ENCODE measurements around the gene KIF13A.
"Not testable (repeated sequence)": the region's sequence is repeated elsewhere in the genome, so short reads cannot be mapped to it uniquely, and the experiment has no call there.

Gene KIF13A

GRCh38 chr6:17817763-17818162 lies 169.7 kb downstream of the KIF13A start:
- H3K36me3 ChIP-seq (ENCODE audit: control insufficient read depth, insufficient read depth, low read length): peaks cover 49% of the 10 kb centered on the region
- H3K27me3 ChIP-seq (ENCODE audit: control insufficient read depth, insufficient read depth, low read length): no peaks in the 10 kb centered on the region
- H3K4me3 ChIP-seq (ENCODE audit: low read depth, low read length): no peak overlapping the region
- H3K4me1 ChIP-seq (ENCODE audit: control insufficient read depth, insufficient read depth, low read length): no peaks in the 10 kb centered on the region
- no peak overlapping the region for H3K27ac ChIP-seq (ENCODE audit: low read depth, low read length)
- H3K9ac ChIP-seq (ENCODE audit: low read depth, low read length): no peak overlapping the region
- H3K9me3 ChIP-seq (ENCODE audit: control insufficient read depth, insufficient read depth, low read length): no peaks in the 10 kb centered on the region

GRCh38 chr6:17816921-17817611 lies 170.4 kb downstream of the KIF13A start:
- Histone ChIP-seq H3K4me1 (ENCODE audit: control insufficient read depth, insufficient read depth, low read length) (no peaks in the 10 kb centered on the region), H3K36me3 (ENCODE audit: control insufficient read depth, insufficient read depth, low read length) (peaks cover 49% of the 10 kb centered on the region), H3K4me3 (ENCODE audit: low read depth, low read length) (no peak overlapping the region), H3K27me3 (ENCODE audit: control insufficient read depth, insufficient read depth, low read length) (no peaks in the 10 kb centered on the region), H3K9ac (ENCODE audit: low read depth, low read length) (no peak overlapping the region), H3K27ac (ENCODE audit: low read depth, low read length) (no peak overlapping the region), H3K9me3 (ENCODE audit: control insufficient read depth, insufficient read depth, low read length) (no peaks in the 10 kb centered on the region)

- Histone ChIP-seq H3K27ac (ENCODE audit: low read depth, low read length) (no peak overlapping the region), H3K9ac (ENCODE audit: low read depth, low read length) (no peak overlapping the region), H3K36me3 (ENCODE audit: control insufficient read depth, insufficient read depth, low read length) (peaks cover 43% of the 10 kb centered on the region), H3K27me3 (ENCODE audit: control insufficient read depth, insufficient read depth, low read length) (no peaks in the 10 kb centered on the region), H3K9me3 (ENCODE audit: control insufficient read depth, insufficient read depth, low read length) (no peaks in the 10 kb centered on the region), H3K4me3 (ENCODE audit: low read depth, low read length) (no peak overlapping the region), H3K4me1 (ENCODE audit: control insufficient read depth, insufficient read depth, low read length) (no peaks in the 10 kb centered on the region)
Observed at GRCh38 chr6:17813542-17813941, 173.9 kb downstream of the KIF13A start.

GRCh38 chr6:17812311-17812710 lies 175.1 kb downstream of the KIF13A start:
- Histone ChIP-seq H3K27ac (ENCODE audit: low read depth, low read length) (no peak overlapping the region), H3K4me3 (ENCODE audit: low read depth, low read length) (no peak overlapping the region), H3K4me1 (ENCODE audit: control insufficient read depth, insufficient read depth, low read length) (no peaks in the 10 kb centered on the region), H3K36me3 (ENCODE audit: control insufficient read depth, insufficient read depth, low read length) (peaks cover 43% of the 10 kb centered on the region), H3K9me3 (ENCODE audit: control insufficient read depth, insufficient read depth, low read length) (no peaks in the 10 kb centered on the region), H3K27me3 (ENCODE audit: control insufficient read depth, insufficient read depth, low read length) (no peaks in the 10 kb centered on the region), H3K9ac (ENCODE audit: low read depth, low read length) (no peak overlapping the region)

- H3K4me1 ChIP-seq (ENCODE audit: control insufficient read depth, insufficient read depth, low read length): no peaks in the 10 kb centered on the region
- H3K27me3 ChIP-seq (ENCODE audit: control insufficient read depth, insufficient read depth, low read length): no peaks in the 10 kb centered on the region
- no peak overlapping the region for H3K4me3 ChIP-seq (ENCODE audit: low read depth, low read length)
- H3K27ac ChIP-seq (ENCODE audit: low read depth, low read length): no peak overlapping the region
- H3K36me3 ChIP-seq (ENCODE audit: control insufficient read depth, insufficient read depth, low read length): peaks cover 42% of the 10 kb centered on the region
- H3K9me3 ChIP-seq (ENCODE audit: control insufficient read depth, insufficient read depth, low read length): no peaks in the 10 kb centered on the region
- no peak overlapping the region for H3K9ac ChIP-seq (ENCODE audit: low read depth, low read length)
Observed at GRCh38 chr6:17808609-17809008, 178.8 kb downstream of the KIF13A start.

GRCh38 chr6:17807431-17807830 lies 180.0 kb downstream of the KIF13A start:
- H3K27ac ChIP-seq (ENCODE audit: low read depth, low read length); H3K27me3 ChIP-seq (ENCODE audit: control insufficient read depth, insufficient read depth, low read length); H3K4me1 ChIP-seq (ENCODE audit: control insufficient read depth, insufficient read depth, low read length); H3K4me3 ChIP-seq (ENCODE audit: low read depth, low read length); H3K9me3 ChIP-seq (ENCODE audit: control insufficient read depth, insufficient read depth, low read length); H3K9ac ChIP-seq (ENCODE audit: low read depth, low read length): not testable (repeated sequence)
- H3K36me3 ChIP-seq (ENCODE audit: control insufficient read depth, insufficient read depth, low read length): peaks cover 42% of the 10 kb centered on the region

- no peak overlapping the region for H3K9ac ChIP-seq (ENCODE audit: low read depth, low read length)
- no peaks in the 10 kb centered on the region for H3K27me3 ChIP-seq (ENCODE audit: control insufficient read depth, insufficient read depth, low read length)
- H3K36me3 ChIP-seq (ENCODE audit: control insufficient read depth, insufficient read depth, low read length): peaks cover 66% of the 10 kb centered on the region
- no peaks in the 10 kb centered on the region for H3K9me3 ChIP-seq (ENCODE audit: control insufficient read depth, insufficient read depth, low read length)
- no peaks in the 10 kb centered on the region for H3K4me1 ChIP-seq (ENCODE audit: control insufficient read depth, insufficient read depth, low read length)
- H3K27ac ChIP-seq (ENCODE audit: low read depth, low read length): no peak overlapping the region
- H3K4me3 ChIP-seq (ENCODE audit: low read depth, low read length): no peak overlapping the region
Observed at GRCh38 chr6:17803409-17803808, 184.0 kb downstream of the KIF13A start.

GRCh38 chr6:17798477-17799154 lies 188.8 kb downstream of the KIF13A start:
- no peak overlapping the region for H3K4me3 ChIP-seq (ENCODE audit: low read depth, low read length)
- H3K36me3 ChIP-seq (ENCODE audit: control insufficient read depth, insufficient read depth, low read length): peaks cover 87% of the 10 kb centered on the region
- H3K27ac ChIP-seq (ENCODE audit: low read depth, low read length): no peak overlapping the region
- H3K4me1 ChIP-seq (ENCODE audit: control insufficient read depth, insufficient read depth, low read length): no peaks in the 10 kb centered on the region
- H3K9ac ChIP-seq (ENCODE audit: low read depth, low read length): no peak overlapping the region
- H3K9me3 ChIP-seq (ENCODE audit: control insufficient read depth, insufficient read depth, low read length): no peaks in the 10 kb centered on the region
- H3K27me3 ChIP-seq (ENCODE audit: control insufficient read depth, insufficient read depth, low read length): no peaks in the 10 kb centered on the region

GRCh38 chr6:17790489-17790888 lies 196.9 kb downstream of the KIF13A start:
- no peaks in the 10 kb centered on the region for H3K27me3 ChIP-seq (ENCODE audit: control insufficient read depth, insufficient read depth, low read length)
- H3K27ac ChIP-seq (ENCODE audit: low read depth, low read length): no peak overlapping the region
- no peak overlapping the region for H3K4me3 ChIP-seq (ENCODE audit: low read depth, low read length)
- H3K9me3 ChIP-seq (ENCODE audit: control insufficient read depth, insufficient read depth, low read length): no peaks in the 10 kb centered on the region
- no peaks in the 10 kb centered on the region for H3K4me1 ChIP-seq (ENCODE audit: control insufficient read depth, insufficient read depth, low read length)
- H3K9ac ChIP-seq (ENCODE audit: low read depth, low read length): no peak overlapping the region
- H3K36me3 ChIP-seq (ENCODE audit: control insufficient read depth, insufficient read depth, low read length): peaks cover 71% of the 10 kb centered on the region

GRCh38 chr6:17785094-17785787 lies 202.2 kb downstream of the KIF13A start:
- no peaks in the 10 kb centered on the region for H3K9me3 ChIP-seq (ENCODE audit: control insufficient read depth, insufficient read depth, low read length)
- no peaks in the 10 kb centered on the region for H3K27me3 ChIP-seq (ENCODE audit: control insufficient read depth, insufficient read depth, low read length)
- H3K4me3 ChIP-seq (ENCODE audit: low read depth, low read length): no peak overlapping the region
- no peak overlapping the region for H3K9ac ChIP-seq (ENCODE audit: low read depth, low read length)
- H3K36me3 ChIP-seq (ENCODE audit: control insufficient read depth, insufficient read depth, low read length): peaks cover 80% of the 10 kb centered on the region
- H3K27ac ChIP-seq (ENCODE audit: low read depth, low read length): no peak overlapping the region
- H3K4me1 ChIP-seq (ENCODE audit: control insufficient read depth, insufficient read depth, low read length): peaks cover 13% of the 10 kb centered on the region

GRCh38 chr6:17780061-17780460 lies 207.4 kb downstream of the KIF13A start:
- H3K36me3 ChIP-seq (ENCODE audit: control insufficient read depth, insufficient read depth, low read length): peaks cover 79% of the 10 kb centered on the region
- no peaks in the 10 kb centered on the region for H3K27me3 ChIP-seq (ENCODE audit: control insufficient read depth, insufficient read depth, low read length)
- peaks cover 12% of the 10 kb centered on the region for H3K4me1 ChIP-seq (ENCODE audit: control insufficient read depth, insufficient read depth, low read length)
- no peak overlapping the region for H3K4me3 ChIP-seq (ENCODE audit: low read depth, low read length)
- H3K27ac ChIP-seq (ENCODE audit: low read depth, low read length): no peak overlapping the region
- no peaks in the 10 kb centered on the region for H3K9me3 ChIP-seq (ENCODE audit: control insufficient read depth, insufficient read depth, low read length)
- H3K9ac ChIP-seq (ENCODE audit: low read depth, low read length): no peak overlapping the region

Data from HUES48 (cell line).